CD1c-positive myeloid dendritic cell (primary cell): ENCODE data around the gene EDRF1.
"Not testable (repeated sequence)": the region's sequence is repeated elsewhere in the genome, so short reads cannot be mapped to it uniquely, and the experiment has no call there.

Source experiments
- DNase-seq: peaks from one replicate; pipeline ENCODE4 v3.0.0-alpha.2; 2016; ENCODE audit errors: extremely low spot score

The EDRF1 gene

DNA sequence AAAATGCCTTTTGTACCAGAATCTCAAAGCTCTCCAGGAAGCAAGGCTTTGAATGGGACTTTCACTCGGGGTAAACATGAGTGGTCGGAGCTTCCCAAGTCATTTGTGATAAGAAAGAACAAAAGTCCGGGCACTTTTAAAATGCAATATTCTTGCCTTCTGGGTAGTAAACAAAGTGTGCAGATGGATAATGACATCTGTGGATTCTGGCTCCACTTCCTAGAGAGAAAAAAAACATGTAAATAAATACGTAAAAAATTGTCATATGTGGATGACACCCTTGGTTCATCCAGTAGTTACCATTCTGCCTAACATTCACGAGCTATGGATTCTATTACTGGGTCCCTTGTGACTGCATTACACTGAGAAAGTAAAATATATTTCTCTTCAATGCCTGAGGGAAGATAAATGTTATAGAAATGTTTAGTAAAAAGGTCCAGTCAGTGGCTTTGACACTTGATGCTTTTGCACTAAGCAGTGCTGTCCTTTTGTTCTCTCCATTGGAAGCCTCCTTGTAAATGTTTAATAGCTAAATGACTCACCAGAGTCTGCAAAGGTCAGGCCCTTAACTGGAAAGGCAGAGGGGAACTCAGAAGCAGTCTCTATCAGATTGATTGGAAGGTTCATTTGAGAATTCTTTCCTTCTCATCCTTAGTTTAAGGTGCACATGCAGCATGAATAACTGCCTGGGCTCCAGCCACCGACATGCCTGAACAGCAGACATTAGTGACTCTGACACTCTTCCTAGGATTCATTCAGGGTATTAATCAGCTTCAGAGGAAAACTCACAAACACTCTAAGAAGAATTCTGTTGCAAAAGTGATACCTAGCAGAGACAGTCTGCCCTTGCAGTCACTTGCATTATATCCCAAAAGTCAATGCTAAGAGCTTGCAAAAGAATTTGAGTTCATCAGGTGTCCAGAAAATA, 11.7 kb upstream of the EDRF1 start:
- DNase-seq = no peak

DNA sequence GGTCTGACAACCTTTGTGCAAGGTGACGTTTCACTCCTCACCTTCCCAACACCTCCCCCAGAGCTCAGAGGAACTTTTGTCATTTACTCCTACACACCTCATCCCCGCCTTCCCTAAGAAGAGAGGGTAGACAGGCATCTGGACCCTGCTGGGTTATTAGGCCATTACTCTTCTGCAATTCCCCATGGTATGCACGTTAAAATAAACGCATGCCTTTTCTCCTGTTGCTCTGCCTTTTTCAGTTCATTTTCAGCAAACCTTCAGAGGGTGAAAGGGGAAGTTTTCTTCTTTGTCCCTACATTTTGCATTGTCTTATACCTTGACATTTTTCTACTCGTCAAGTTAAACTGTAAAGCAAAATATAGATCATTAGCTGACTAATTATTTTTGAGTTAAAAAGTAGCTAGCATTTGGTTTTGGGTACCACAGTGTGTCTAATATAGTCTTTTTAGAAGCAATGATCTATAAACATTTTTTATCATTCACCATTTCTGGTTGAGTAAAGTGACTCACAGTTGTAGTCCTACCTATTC, 10.5 kb upstream of the EDRF1 start:
- no peak for DNase-seq

DNA sequence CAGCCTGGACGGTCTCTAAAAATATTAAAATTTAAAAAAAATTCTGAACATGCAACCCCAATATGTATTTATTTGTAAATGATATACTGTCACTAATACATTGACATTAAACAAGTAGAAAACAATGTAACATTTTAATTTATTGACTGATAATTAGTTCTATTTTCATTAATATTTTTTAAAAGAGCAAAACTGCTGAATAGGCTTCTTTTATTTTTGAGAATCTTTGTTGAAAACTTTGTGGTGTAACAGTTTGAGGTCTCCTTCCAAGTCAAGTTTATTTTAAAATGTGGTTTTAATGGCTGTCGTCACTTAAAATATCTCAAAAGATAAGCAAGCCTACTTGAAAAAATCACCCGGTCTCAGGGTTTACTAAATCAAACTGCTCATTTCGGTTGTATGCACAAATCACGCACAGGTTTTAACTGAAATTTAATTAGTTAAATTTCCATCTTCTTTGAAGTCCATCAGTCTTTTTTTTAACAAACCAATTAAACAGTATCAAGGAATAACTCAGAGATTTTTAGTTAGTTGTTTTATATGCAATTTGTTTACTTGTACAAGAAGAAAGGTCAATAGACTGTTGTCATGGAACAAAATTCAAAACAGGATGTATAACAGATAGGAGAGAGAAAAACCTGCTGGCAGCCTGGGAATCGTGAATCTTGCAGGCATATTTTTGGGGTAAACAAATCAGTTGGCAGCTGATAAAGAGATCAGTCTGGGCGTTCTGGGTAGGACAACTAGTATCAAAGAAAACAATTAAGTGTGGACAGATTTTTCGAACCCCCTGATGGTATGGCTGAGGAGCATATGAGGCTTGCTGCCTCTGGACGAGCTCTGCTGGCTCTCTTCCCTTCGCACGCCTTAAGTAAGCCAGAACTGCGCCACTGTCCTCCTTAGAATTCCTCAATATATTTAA, 9.7 kb upstream of the EDRF1 start:
- DNase-seq = no peak

DNA sequence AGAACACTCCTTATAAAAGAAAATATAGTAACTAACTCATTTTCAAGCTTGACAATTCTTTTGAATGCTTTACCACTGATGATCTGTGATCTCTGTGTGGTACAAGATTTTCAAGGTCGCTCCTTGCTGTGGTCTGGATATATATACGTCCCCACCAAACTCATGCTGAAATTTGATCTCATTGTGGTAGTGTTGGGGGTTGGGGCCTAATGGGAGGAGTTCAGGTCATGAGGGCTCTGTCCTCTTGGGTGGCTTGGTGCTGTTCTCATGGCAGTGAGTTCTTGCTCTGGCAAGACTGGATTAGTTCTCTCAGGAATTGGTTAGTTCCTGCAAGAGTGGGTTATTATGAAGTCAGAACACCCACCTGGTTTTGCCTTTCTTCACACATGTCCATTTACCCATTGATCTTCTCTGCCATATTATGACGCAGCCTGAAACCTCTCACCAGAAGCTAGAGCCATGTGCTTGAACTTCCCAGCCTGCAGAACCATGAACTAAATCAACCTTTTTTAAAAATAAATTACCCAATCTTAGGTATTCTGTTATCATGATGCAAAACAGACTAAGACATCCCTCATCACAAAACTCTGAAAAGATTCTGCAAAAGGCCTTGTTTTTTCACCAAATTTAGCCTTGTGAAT, 8.3 kb upstream of the EDRF1 start:
- DNase-seq = no peak

DNA sequence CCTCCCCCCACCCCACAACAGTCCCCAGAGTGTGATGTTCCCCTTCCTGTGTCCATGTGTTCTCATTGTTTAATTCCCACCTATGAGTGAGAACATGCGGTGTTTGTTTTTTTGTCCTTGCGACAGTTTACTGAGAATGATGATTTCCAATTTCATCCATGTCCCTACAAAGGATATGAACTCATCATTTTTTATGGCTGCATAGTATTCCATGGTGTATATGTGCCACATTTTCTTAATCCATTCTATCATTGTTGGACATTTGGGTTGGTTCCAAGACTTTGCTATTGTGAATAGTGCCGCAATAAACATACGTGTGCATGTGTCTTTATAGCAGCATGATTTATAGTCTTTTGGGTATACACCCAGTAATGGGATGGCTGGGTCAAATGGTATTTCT, 4.8 kb upstream of the EDRF1 start:
- not testable (repeated sequence) for DNase-seq

DNA sequence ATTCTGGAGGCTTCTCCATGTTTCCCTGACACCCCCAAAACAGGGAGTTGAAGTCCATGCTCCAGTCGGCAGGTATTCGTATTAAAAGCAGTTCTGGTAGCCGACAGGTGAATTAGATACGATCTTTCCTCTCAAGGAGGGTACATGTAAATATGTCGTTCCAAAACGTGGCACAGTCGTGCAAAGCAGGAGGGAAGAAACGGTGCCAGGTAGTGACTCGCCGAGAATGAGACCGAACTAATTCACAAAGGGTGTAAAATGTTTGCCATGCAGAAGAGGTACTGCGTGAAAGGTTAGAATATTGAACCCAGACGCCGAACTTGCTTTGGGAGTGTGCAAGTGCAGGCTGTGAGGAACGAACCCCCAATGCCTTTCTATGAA, 483 bp downstream of the EDRF1 start:
- DNase-seq = peak; percentile 5

DNA sequence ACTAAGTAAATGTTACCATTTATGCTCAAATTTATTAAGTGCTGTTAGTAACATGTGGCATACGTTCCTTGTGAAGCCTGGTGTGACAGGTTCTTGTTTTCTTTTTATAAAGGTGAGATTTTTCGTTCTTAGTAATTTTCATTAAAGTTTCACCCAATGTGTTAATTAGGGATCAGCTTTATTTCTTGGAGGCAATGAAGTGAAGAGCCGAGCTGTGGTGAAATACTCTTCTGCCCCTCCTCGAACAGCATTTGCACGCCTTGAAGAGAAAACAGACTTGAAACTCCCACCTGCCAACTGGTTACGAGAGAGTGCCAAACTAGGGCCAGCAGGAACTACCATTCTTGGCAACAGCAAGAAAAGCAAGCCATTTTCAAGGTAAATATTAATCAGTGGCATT, 1.5 kb downstream of the EDRF1 start:
- no peak for DNase-seq

DNA sequence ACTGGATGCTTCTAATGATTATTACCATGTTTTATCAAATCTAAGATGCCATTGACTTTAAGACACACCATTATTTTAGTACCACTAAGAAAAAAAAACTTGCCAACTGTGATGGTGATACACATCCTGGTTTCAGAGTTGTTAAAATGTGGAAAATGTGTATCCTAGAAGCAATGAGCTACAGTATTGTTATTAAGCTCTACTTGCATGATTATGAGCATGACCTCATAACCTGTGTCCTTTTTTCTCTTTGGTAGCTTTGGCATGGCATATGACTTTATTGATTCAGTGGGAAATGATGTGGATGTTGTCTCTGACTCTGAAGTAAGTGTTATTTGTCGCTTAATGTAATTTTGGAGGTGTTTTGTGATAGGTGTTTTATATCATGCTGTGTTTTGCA, 3.3 kb downstream of the EDRF1 start:
- DNase-seq = no peak

DNA sequence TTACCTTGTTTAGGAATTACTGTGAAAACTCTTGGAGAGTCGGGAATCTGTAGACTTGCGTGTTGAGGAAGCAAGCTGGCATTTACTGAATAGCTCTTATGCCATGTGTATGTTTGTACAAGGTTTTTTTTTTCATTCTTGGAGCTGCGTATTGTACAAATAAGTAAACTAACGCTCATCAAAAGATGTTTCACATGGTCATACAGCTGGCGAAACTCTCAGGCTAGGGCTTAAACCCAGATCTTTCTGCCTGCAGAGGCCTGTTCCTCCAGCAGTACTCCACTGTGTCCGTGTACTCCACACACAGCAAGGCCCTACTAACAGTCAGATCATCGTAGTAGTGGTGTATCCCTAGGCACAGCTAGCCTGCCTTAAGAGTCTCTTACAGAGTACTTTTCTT, 7.4 kb downstream of the EDRF1 start:
- no peak for DNase-seq

DNA sequence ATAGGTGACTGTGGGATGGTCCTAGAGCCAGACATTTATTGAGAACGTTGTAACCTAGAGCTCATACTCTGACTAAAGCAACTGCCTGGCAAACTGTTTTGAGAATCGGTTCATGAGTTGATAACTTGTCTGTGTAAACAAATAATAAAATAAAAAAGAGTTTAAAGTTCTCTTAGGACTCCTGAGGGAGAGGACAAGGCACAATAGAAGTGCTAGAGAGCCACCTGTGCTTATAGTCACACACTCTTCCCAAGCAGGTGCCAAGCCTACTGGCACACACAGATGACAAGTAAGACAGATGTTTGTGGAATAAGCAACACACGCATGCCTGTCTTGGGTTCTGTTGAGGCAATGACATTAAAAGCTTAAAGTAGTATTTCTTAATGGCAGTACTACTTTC, 7.9 kb downstream of the EDRF1 start:
- no peak for DNase-seq

DNA sequence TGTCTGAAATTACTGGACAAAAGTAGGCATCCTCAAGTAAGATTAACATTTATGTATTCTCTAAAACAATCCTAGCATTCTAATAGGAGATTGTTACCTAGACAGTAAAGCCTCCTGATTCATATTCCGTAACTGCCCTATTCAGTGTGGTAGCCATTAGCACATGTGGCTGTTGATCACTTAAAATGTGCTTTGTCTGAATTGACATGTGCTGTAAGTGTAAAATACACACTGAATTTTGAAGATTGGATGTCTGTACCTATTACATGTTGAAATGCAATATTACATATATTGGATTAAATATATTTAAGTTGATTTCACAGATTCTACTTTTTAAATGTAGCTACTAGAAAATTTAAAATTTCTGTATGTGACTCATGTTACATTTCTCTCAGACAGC, 14.6 kb downstream of the EDRF1 start:
- no peak for DNase-seq

DNA sequence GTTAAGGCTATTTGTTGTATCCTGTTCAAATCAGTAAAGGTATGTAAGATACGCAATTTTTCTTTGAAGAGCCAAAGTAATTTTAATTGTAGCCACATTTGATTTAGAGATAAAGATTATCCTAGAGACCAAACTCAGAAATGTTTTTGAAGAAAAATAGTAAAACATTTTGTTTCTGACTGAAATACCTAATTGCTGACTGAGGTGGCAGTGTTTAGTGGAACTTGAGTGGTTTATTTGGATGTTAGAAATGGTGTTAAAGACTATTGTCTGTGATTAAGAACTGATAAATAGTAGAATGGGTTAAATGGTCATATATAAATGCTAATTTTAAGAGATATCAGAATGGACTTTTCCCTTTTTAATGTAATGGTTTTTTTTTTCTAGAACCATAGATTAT, 15.3 kb downstream of the EDRF1 start:
- DNase-seq = no peak

DNA sequence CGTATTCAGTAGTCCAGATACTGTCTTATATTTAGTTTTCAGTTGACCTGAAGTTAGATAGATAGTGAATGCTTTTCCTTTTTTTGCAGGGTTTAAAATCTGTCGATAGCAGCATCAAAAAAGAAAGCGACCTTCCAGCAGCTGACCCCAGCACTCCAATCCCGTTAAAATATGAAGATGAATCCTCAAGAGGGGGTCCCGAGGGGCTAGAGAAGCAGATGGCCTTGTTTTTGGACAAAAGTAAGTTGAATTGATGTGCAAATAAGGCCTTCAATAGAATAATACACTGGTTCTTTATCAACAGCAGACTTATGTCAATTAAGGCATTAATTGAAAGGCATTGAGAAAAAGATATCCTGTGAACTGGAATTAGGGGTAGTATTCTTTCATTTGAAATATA, 18.7 kb downstream of the EDRF1 start:
- DNase-seq = no peak

DNA sequence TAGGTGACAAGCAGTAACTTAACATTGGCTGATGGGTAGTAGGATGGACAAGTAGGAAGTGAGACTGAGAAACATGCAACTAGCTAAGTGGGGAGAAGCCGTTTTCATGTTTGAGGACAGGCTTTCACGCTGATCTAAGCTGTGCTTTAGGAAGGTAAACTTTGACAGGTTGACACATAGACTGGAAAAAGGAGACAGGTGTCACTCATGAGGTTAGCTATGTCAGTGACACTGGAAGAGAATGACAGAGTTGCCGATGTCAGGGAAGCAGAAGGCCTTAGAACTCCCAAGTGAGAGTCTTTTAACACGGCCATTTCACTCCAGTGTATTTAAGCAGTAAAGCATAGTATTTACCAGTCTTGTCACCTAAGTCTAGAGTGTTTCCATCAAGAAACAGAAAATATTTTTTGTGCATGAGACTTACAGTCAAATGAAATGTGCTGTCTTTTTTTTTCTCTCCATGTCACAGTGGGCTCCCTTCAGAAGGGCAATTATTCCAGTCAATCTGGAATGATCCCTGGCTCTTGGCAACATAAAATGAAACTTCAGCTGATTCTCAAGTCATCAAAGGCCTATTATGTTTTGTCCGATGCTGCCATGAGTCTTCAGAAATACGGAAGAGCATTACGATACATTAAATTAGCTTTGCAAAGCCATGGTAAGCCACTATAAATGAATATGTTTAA, 20.6 kb downstream of the EDRF1 start:
- DNase-seq = no peak

DNA sequence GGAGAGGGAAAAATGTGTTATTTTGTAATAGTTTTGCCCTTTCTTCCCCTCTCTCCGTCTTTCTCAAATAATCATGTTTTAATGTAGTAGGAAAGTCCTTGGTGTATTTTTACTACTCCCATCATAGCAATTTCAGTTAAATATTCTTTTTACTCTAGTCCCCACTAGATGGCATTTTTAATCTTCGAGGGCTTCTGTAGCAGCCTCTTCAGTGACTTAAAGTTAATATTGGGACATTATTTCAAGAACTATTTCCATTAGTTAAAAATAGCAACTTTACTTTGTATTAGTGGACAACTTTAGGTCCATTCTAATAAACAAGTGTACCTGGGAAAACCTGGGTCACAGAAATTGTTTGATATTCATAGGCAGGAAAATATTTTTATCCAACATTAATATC, 23.0 kb downstream of the EDRF1 start:
- no peak for DNase-seq

DNA sequence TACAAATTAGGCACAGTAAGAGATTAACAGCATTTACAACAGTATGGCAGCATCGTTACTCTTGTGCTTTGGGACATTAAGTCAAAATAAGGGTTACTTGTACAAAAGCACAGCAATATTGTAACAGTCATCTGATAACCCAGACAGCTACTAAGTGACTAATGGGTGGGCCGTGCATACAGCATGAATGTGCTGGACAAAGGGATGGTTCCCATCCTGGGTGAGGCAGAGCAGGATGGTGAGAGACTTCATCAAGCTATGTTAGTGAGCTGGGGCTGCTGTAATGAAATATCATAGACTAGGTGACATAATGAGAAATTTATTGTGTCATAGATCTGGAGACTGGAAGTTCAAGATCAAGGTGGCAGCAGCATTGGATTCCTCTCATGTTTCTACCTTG, 25.4 kb downstream of the EDRF1 start:
- no peak for DNase-seq

DNA sequence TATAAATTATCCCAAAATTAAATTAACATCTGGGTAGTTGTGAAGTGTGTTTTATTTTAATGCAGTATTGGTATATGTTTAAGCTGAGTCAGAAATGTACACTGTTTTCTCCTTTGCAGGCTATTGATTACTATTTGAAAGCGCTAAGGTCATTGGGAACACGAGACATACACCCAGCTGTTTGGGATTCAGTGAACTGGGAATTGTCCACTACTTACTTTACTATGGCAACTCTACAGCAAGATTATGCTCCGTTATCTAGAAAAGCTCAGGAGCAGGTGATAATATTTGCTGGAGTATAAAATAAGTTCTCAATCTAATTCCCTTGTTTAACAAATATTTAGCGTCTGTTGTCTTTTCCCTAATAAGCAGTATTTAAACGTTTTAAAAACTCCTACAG, 27.9 kb downstream of the EDRF1 start:
- no peak for DNase-seq

DNA sequence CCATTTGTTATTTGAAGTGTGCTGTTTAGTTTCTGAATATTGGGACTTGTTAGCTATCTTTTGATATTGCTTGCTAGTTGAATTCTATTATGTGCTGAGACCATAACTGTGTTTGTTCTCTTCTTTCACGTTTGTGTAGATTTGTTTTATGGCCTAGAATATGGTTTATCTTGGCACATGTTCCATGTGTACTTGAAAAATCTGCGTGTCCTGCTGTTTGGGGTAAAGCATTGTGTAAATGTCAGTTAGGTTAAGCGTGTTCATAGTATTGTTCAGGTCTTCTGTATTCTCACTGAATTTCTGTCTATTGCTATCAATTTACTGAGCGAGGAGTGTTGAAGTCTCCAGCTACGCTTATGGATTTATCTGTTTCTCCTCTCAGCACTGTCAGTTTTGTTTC, 36.7 kb downstream of the EDRF1 start:
- no peak for DNase-seq

DNA sequence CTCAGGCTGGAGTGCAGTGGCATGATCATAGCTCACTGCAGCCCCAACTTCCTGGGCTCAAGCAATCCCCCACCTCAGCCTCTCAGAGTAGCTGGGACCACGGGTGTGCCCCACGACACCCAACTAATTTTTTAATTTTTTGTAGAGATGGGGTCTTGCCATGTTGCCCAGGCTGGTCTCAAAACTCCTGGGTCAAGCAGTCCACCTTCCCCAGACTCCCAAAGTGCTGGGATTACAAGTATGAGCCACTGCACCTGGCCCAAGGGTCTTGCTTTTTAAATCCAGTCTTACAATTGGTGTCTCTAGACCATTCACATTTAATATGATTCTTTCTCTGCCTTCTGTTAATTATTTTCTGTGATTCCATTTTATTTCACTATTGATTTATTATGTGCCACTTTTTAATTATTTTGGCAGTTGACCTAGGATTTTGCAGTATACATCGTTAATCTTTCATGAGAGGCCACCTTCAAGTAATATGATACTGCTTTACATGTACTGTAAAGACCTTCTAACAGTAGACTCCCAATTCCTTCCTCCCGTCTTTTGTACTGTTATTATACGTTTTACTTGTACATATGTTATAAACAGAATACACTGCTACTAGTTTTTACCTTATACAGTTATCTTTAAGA, 37.5 kb downstream of the EDRF1 start:
- DNase-seq = no peak

DNA sequence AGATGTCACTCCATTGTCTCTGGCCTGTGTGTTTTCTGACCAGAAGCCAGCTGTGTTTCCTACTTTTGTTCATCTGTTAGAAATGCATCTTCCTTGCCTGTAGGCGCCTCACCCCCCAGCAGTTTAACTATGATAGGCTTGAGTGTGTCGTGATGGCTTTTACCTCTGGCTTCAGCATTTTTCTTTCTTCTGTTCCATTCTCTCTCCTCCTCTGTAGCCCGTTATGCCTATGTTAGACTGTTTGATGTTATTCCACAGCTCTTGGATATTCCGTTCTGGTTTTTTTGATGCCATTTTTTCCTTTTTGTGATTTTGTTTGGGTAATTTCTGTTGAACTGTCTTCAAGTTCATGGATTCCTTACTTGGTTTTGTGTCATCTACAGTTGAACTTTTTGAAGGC, 38.2 kb downstream of the EDRF1 start:
- DNase-seq = no peak

DNA sequence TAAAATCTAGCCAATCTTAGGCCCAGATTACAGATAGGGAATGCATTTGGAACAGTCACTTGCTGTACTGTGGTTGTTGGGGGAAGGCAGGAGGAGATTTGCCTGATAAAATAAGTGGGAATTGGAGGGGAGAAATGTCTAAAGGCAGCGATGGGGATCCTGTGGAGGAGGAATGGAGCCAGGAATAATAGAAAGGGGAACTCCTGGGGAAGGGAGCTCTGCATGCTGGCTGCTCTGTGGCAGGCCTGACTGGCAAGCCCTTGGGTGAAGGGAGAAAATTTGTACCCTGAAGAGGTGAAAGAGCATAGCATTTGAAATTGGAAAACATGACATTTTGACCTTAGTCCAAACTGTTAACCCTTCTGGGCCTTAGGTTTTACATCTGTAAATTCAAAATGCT, 42.5 kb downstream of the EDRF1 start:
- DNase-seq = no peak
